SH-SY5Y (cell line): ENCODE measurements around the gene SLC28A1.

Experiments
- GATA2 ChIP-seq: IDR thresholded peaks from 2 replicates; pipeline ENCODE4 v1.6.1; 2011; ENCODE audit warnings: mild to moderate bottlenecking, low read depth, low read length
- GATA3 ChIP-seq: IDR thresholded peaks from 2 replicates; pipeline ENCODE4 v1.6.1; 2011; ENCODE audit warnings: low read depth, mild to moderate bottlenecking, low read length, moderate library complexity

The SLC28A1 gene

GRCh38 chr15:84983294-84983693, 98.8 kb downstream of the SLC28A1 start:
- TF ChIP-seq GATA2: no peak
- TF ChIP-seq GATA3: no peak

GRCh38 chr15:84983711-84984110, 99.2 kb downstream of the SLC28A1 start:
- TF ChIP-seq GATA3: no peak
- TF ChIP-seq GATA2: no peak

DNA sequence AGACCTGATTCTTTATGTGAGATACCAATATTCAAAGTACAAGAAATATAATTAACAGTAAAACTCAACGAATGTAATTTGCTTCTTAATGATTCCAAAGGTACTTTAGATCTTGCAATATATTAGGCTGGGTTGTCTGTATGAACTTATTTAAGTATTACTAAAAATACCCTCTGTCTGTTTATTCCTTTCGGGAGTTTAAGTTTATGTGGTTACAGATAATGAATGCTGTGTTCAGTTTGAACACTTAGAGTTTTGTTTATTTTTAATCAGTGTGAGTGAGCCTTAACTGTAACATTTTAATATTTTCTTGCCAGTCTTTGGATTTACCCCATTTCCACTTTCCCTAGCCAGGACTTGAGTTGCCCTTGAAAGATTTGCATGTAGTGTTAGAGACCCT, 100.7 kb downstream of the SLC28A1 start:
- TF ChIP-seq GATA3 (no peak), GATA2 (no peak)

DNA sequence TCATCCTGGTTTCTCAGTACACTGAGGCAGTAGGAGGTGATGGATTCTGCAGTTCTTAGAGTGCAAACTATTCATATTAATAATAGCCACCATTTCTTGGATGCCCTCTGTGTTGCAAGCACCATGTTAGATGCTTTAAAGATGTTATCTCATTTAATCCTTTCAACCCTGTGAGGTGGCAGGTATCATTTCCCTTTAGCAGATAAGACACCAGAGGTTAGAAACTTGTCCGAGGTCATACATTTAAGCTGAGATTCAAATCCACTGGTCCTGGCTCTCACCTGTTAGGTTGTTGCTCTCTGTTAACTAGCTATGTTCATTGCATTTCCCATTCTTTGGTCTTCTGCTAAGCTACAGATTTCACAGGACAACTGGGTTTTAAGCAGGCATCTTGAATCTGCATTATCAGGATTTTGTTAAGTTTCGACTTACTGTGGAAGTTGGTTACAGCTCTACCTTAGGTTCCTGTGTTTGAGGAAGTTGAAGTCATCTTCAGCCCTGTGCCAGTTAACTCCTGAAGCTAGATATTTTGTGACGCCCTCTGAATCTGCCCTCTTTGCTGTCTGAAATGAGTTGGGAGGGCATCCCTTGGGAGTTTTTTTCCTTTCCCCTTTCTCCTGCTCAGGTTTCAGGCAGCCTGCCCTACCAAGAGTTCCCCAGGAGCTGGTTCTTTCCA, 103.6 kb downstream of the SLC28A1 start:
- TF ChIP-seq GATA2 (no peak), GATA3 (no peak)

DNA sequence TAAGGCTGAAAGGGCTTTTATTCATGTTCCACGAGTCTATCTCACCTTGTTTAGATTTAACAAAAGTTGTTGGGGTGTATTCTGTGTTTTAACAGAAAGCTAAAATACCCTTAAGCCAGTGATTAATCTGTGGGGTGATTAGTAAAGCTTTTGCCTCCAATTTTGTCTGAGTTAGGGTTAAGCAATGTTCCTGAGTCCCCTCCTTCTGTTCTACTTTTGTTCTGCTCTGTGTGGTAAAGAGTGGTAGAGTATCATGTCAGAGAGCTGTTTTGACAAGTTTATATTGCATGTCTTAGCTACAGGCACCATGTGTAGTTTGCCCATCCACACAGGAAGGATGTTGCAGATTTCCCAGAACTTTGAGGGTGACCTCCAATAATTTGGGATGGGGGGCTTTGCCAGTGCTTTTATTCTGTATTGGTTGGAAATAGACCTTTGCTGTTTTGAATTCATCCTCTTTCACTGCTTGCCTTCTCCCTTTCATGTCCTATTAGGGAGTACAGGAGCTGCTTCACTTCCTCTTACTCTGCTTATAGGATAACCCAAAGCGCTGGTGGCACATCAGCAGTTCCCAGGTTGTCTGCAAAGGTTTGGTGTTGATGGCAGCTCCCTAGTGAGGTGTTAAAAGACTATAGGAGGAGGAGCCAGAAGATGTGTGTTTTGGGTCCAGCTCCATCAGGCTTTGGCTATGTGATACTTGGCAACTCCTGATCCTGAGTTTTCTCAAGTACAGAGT, 104.6 kb downstream of the SLC28A1 start:
- TF ChIP-seq GATA3 (no peak), GATA2 (no peak)

- TF ChIP-seq GATA3 (no peak), GATA2 (no peak)
Measured at GRCh38 chr15:84990507-84990906, 106.0 kb downstream of the SLC28A1 start.

DNA sequence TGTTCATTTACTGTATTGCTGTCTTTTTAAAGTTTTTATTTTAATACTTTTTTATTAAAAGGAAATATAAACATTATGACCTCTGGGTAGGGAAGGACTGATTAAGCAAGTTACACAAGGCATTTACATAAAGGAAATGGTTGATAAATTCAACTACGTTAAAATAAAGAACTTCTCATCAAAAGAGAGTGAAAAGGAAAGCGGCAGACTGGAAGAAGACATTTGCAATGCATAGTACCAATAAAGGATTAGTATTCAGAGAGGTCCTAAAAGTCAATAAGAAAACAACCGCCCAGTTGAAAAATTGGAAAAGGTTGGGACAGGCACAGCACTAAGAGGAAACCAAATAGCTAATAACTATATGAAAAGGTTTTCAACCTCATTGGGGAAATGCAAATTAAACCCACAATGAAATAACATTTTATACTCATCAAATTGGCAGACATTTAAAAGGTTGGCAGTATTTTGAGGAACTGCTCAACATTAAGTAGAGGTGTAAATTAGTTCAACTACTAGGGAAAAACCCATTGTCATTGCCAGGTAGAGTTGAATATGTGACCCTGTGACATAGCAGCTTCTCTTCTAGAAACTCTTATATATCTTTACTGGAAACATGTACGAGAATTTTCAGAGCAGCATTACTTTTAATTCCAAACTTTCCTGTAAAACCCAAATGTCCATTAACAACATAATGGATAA, 106.7 kb downstream of the SLC28A1 start:
- no peak for TF ChIP-seq GATA2
- no peak for TF ChIP-seq GATA3

DNA sequence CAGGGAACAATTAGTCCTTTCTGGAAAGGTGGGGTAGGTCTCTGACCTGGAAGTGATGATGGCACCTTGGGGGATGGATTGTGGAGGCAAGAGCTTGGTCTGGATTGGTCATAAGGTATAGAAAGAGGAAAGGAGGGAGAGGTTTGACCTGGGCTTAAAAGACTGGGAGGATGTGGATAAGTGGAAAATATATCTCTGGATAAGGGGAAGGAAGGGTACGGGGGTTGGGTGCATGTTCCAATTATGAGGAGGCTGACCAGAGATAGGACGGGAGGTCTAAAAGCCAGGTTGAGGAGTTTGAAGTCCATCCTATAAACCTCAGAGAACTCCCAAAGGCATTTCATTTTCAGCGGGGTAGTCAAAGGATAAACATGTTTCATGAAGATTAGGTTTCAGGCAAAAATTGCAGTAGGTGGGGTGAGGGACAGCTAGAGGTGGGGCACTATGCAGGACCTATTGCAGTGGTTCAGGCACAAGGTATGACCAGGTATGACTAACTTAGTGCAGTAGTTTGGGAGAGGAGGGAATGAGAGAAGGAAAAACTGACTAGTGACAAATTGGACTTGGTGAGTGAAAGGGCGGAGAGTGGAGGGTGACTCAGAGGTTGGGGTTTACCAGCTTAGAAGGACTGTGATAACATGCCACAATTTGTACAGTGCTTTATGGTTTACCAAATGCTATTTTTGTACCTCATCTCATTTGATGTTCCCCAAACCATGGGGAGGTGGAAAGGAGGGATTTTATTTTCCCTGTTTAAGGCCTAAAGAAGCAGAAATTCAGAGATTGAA, 107.9 kb downstream of the SLC28A1 start:
- TF ChIP-seq GATA2 (no peak), GATA3 (no peak)
